GM18502 (cell line): ENCODE measurements around the gene OSBP2.

Source experiments
- ATAC-seq: cut with Tn5 transposase; IDR thresholded peaks from one replicate; pipeline ENCODE4 v1.9.1; 2021; ENCODE audit warnings: mild to moderate bottlenecking; ENCODE audit not compliant: unreplicated experiment, poor library complexity

OSBP2 gene

GRCh38 chr22:30802202-30803166 lies 107.8 kb downstream of the OSBP2 start:
- peak; percentile 61 for ATAC-seq

- no peak for ATAC-seq
These were observed 109.0 kb downstream of the OSBP2 start for GRCh38 chr22:30803679-30804078.

GRCh38 chr22:30804626-30805025 lies 110.0 kb downstream of the OSBP2 start:
- ATAC-seq, result no peak

GRCh38 chr22:30806391-30806861 lies 111.8 kb downstream of the OSBP2 start:
- ATAC-seq, result no peak

- ATAC-seq, result no peak
These were observed 114.4 kb downstream of the OSBP2 start for GRCh38 chr22:30809086-30809485.

- no peak for ATAC-seq
These were observed 115.4 kb downstream of the OSBP2 start for GRCh38 chr22:30810105-30810504.

- ATAC-seq, result no peak
These were observed 119.3 kb downstream of the OSBP2 start for GRCh38 chr22:30813936-30814335.

GRCh38 chr22:30816413-30816812 lies 121.7 kb downstream of the OSBP2 start:
- ATAC-seq, result no peak

- ATAC-seq, result no peak
These were observed 126.7 kb downstream of the OSBP2 start for GRCh38 chr22:30821381-30821780.

- ATAC-seq, result no peak
These were observed 127.2 kb downstream of the OSBP2 start for GRCh38 chr22:30821863-30822215.

GRCh38 chr22:30822216-30823014 lies 127.7 kb downstream of the OSBP2 start:
- no peak for ATAC-seq

- no peak for ATAC-seq
These were observed 128.3 kb downstream of the OSBP2 start for GRCh38 chr22:30823015-30823370.

GRCh38 chr22:30824096-30824495 lies 129.4 kb downstream of the OSBP2 start:
- ATAC-seq, result no peak

GRCh38 chr22:30824711-30825110 lies 130.0 kb downstream of the OSBP2 start:
- ATAC-seq, result no peak

GRCh38 chr22:30825711-30826505 lies 131.2 kb downstream of the OSBP2 start:
- ATAC-seq, result no peak

GRCh38 chr22:30826670-30827355 lies 132.1 kb downstream of the OSBP2 start:
- no peak for ATAC-seq

- no peak for ATAC-seq
These were observed 133.0 kb downstream of the OSBP2 start for GRCh38 chr22:30827646-30828045.

- no peak for ATAC-seq
These were observed 133.8 kb downstream of the OSBP2 start for GRCh38 chr22:30828187-30829155.
